ENCODE data around the gene CC2D2B. TPM values are rescaled to one million over a fixed set of nuclear protein-coding genes. Genes with fewer than 3 reads are reported as not detected.

The CC2D2B gene
- total and polyA plus RNA-seq, 2 of the 8 experiments (the other 6 are each of a cell fraction or from before 2014, with no cell fraction given): 0.09 to 0.71 TPM

GRCh38 chr10:96077156-96077555 is 169.4 kb downstream of the CC2D2B start (continued):
- TF ChIP-seq PHF8 (conservative IDR thresholded peaks at IDR 0.05; ENCODE audit: low read depth, low read length) (no peak), POLR2AphosphoS5 (IDR thresholded peaks at IDR 0.05; ENCODE audit: low read depth, low read length) (no peak), GABPA (IDR thresholded peaks at IDR 0.05; ENCODE audit: borderline replicate concordance, insufficient read depth, low read length) (no peak), SIN3A (conservative IDR thresholded peaks at IDR 0.05 in 1 of 2, IDR thresholded peaks at IDR 0.05 in 1 of 2; ENCODE audit: low read depth in 1 of 2, low read length in 2 of 2) (no peak), SP2 (IDR thresholded peaks at IDR 0.05; ENCODE audit: low read length) (no peak), CHD2 (IDR thresholded peaks at IDR 0.05; ENCODE audit: low read length) (no peak), TCF12 (IDR thresholded peaks at IDR 0.05; ENCODE audit: low read depth, low read length) (no peak)

Measured in H1 (cell line).